ENCODE data around the gene CLDN14. TPM values are rescaled to one million over a fixed set of nuclear protein-coding genes. Genes with fewer than 3 reads are reported as not detected.
A peak's percentile ranks its signal among the peaks of the same experiment; 100 is the strongest.

The CLDN14 gene
- total RNA-seq, 2 donors from 2014 or later: 0.20 to 0.37 TPM

DNA sequence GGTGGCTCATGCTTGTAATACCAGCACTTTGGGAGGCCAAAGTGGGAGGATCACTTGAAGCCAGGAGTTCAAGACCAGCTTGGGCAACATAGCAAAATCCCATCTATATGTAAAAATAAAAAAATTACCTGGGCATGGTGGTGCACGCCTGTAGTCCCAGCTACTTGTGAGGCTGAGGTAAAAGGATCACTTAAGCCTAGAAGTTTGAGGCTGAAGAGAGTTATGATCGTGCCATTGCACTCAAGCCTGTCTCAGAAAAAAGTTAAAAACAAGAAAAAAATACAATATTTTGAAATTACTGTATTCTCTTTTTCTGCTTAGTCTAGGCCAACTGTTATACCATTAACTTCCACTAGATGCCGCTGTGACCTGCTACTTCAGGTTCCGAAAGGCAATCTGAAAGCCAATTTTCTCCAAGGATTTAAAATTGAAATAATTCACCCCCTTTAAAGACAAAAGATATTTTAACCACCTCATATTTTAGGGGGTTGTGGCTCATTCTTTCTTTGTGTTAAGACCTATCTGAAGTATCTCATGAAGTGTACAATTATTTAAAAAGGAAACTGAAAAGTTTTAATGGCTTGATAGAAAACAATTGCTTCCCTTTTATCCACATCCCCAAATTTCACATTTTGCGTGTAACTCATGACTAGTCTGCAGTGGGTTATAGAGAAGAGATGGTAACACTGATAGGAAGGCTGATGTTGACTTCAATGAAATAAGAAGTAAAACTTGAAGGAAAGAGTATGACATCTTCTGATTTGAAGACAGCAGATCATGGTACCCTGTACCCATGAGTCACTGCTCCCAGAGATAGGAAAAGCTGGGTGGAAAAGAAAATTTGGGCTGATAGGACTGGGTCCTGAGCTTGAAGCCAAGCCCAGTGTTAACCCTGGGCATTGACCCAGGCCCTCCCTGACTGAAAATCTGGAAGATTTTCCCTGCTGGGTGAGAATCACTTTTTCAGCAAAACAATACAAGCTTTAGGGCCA is 24.4 kb upstream of the CLDN14 start:
- ATAC-seq (no peak), DNase-seq (peak in 1 of 2 donors; percentile 27)
- intact Hi-C loops (cut with DNase I, micrococcal nuclease): loop anchor here (5.0 to 10.0 kb wide), 2 partner anchors 420 to 423 kb away; no protein-coding TSS in a partner anchor

DNA sequence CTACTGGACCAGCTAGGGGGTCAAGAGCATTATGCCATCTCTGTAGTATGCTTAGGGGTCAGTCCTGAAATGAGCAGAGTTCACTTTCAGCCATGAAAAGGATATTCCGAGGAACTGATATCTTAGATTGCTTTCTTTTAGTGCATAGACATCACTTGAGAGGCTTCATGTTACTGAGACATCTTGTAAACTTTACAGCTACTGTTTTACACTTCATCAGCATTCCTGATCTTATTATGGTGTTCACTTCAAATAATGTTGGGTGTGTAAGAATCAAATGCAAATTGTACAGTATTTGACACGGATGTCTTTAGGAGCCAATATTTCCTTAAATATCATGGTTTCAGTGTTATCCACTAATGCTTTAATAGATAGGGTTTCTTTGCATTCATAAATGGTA is 22.4 kb upstream of the CLDN14 start:
- no peak for ATAC-seq

DNA sequence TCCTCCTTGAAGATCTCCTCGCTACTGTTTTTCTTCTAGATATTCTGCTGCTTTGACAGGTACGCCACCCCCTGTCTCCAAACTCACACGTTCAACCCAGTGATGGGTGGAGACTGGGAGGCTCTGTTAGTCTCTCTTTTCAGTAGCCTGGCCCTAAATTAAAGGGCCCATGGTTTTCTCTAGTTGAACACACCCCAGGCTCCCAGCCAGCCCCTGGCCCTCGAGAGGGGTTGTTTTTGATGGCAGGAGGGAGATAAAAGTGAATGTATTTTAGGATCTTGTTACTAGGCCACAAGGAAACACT is 21.6 kb upstream of the CLDN14 start:
- no peak for ATAC-seq
- intact Hi-C loops (cut with DNase I, micrococcal nuclease): loop anchor here (5.0 to 10.0 kb wide), 2 partner anchors 423 to 426 kb away; no protein-coding TSS in a partner anchor

More for the DNA sequence above, 22.4 kb upstream of the CLDN14 start:
- intact Hi-C loops (cut with DNase I, micrococcal nuclease): loop anchor here (5.0 to 10.0 kb wide), 2 partner anchors 422 to 425 kb away; no protein-coding TSS in a partner anchor
- no peak for DNase-seq

GRCh38 chr21:36499578-36500471 is 19.9 kb upstream of the CLDN14 start:
- peak; percentile 94 for ATAC-seq
- peak; percentile 42 to 59 for DNase-seq
- intact Hi-C loops (cut with DNase I, micrococcal nuclease): loop anchor here (5.0 to 10.0 kb wide), 2 partner anchors 425 to 427 kb away; no protein-coding TSS in a partner anchor

More for the DNA sequence above, 21.6 kb upstream of the CLDN14 start:
- no peak for DNase-seq

DNA sequence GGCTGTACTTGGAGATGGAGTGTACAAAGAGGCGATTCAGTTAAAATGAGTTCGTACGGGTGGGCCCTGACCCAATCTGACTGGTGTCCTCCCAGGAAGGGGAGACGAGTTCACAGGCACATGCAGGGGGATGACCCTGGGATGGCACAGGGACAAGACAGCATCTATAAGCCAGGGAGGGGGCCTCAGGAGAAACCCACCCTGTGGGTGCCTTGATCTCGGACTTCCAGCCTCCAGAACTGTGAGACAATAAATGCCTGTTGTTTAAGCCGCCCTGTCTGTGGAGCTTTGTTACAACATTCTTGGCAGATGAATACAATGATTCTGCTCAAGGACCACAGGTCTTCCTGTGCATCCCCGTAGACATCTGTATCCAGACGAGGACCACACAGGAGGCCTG is 14.6 kb upstream of the CLDN14 start:
- DNase-seq (no peak), ATAC-seq (no peak)
- intact Hi-C loops (cut with DNase I, micrococcal nuclease): no loop called here

GRCh38 chr21:36491209-36491910 is 11.4 kb upstream of the CLDN14 start:
- peak; percentile 32 to 68 for DNase-seq

GRCh38 chr21:36489776-36490165 is 9.8 kb upstream of the CLDN14 start:
- DNase-seq: no peak
- no peak for ATAC-seq
- intact Hi-C loops (cut with DNase I, micrococcal nuclease): no loop called here

More at GRCh38 chr21:36491209-36491910, 11.4 kb upstream of the CLDN14 start:
- peak; percentile 94 for ATAC-seq
- intact Hi-C loops (cut with DNase I, micrococcal nuclease): no loop called here

GRCh38 chr21:36489103-36489775 is 9.3 kb upstream of the CLDN14 start:
- intact Hi-C loops (cut with DNase I, micrococcal nuclease): no loop called here
- ATAC-seq (no peak), DNase-seq (no peak)

GRCh38 chr21:36487641-36488307 is 7.9 kb upstream of the CLDN14 start:
- peak; percentile 41 to 71 for DNase-seq
- intact Hi-C loops (cut with DNase I, micrococcal nuclease): no loop called here
- peak; percentile 57 for ATAC-seq

DNA sequence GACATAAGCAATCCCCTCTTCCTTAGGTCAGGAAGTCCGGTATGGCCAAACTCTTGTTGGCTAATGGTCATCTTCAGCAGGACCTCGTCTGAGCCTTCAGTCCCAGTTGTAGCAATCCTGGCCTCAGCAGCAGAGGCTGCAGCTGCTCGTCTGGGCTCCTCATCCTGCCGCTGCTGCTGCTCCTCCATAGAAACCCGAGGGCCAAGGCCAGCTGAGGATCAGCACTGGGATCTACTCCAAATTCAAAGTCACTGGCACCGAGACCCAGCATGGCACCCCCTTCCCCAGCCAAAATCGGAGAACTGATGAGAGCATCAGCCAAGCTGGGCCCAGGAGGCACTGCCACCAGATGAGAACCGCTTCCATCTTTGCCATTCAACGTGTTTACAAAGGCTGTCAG is 6.3 kb upstream of the CLDN14 start:
- DNase-seq: no peak
- no peak for ATAC-seq
- intact Hi-C loops (cut with DNase I, micrococcal nuclease): no loop called here

GRCh38 chr21:36485476-36485875 is 5.6 kb upstream of the CLDN14 start:
- no peak for ATAC-seq
- no peak for DNase-seq
- intact Hi-C loops (cut with DNase I, micrococcal nuclease): no loop called here

DNA sequence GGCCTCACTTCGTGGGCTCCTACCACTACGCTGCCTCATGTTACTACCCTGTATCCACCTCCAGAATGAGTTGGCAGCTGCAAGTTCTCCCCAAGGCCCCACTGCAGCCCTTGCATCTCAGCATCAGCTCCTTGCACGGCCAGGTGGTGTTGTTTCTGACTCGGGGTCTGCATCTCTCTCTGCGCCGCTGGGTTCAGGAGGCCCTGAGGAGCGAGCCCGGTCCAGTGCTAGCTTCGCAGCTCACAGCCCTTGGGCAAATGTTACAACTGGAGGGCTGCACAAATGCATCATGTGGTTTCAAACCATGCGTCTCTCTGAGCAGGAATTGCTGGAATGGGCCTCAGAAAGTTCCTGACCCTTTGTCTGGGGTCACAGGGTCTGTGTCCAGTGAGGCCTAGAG is 3.2 kb upstream of the CLDN14 start:
- DNase-seq (no peak), ATAC-seq (no peak)
- intact Hi-C loops (cut with DNase I, micrococcal nuclease): no loop called here

DNA sequence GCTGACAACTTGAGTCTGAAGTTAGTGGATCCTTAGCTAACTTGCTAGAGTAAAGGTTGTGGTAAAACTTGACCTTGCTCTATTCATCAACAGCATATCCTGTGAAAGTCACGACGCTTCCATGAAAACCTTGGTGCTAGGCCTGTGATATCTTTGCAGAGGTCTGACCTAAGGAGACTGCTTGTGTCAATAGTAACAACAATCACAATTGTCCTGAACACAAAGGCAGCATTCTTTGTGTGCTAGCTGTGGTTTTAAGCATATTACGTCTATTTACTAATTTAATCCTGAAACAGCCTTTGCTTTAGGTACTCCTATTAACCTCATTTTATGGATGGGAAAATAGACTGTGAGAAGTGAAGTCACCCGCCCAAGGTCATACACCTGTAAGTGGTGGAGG is 2.8 kb upstream of the CLDN14 start:
- ATAC-seq: no peak
- intact Hi-C loops (cut with DNase I, micrococcal nuclease): no loop called here
- no peak for DNase-seq

DNA sequence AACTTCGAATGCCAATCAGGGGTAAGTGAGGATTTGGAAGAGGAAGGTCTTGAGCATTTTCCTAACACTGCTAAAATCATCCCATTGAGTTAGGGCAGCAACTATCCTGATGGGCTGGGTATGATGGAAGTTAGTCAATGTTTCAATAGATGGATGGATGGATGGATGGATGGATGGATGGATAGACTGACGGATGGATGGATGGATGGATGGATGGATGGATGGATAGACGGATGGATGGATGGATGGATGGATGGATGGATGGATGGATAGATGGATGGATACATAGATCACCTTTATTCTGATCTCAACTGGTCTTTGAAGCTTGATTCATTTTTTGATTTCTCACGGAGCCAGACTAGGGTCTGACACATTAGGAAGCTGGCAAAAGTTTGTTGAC is 2.3 kb upstream of the CLDN14 start:
- intact Hi-C loops (cut with DNase I, micrococcal nuclease): no loop called here
- ATAC-seq (no peak), DNase-seq (no peak)

DNA sequence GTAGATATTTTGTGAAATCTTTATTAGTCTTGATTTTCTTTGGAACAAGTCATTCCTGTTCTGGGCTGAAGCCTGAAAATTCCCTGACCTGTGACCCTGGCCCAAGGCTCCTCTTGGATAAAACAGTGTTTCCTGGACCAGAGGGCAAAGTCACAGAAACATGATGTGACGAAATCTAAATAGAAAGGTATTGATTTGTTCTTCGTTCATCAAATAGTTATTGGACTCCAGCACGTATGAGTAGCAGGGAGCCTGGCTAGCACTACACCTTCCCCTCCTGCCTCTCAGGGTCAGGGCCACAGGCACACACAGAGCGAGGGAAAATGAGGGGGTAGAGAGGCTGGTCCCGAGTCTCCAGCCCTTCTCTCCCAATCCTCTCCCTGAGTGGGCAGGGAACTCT is 1.7 kb upstream of the CLDN14 start:
- ATAC-seq: no peak
- no peak for DNase-seq
- intact Hi-C loops (cut with DNase I, micrococcal nuclease): no loop called here

DNA sequence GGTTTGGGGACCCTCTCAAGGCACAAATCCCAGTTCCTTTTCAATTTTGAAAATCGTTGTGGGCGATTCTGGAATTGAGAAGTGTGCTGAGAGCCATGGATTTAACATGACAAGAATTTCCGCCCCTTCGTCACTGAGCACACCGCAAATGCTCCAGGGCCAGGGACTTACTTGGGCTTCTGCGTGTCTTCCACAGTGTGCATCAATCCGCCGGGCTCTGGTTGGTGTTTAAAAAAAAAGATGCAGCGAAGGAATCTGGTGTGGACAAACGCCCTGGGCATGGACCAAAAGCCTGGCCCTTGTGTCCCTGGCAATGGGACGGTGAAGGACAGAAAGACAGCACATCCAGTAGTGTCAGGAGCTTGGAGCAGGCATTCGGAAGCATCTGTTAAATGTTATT is 696 bp upstream of the CLDN14 start:
- intact Hi-C loops (cut with DNase I, micrococcal nuclease): no loop called here
- ATAC-seq (no peak), DNase-seq (no peak)

DNA sequence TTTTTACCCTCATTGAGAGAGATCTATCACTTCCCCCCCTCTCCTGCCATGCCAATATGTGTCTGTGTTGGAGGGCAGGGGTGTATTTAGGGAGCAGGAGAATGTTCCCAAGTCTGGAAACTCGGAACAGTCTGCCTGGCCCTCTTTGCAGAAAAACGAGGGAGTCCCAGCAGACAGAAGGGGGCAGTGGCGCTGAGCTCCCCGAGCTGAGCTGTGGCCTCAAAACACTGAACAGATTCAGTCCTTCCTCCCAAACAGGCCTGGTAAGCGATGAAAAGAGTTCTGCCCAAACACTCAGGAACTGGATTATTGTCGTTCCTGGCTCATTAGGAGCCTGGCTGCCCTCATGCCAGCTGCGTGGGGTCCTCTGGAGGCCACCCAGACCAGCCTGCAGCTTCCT is 981 bp downstream of the CLDN14 start:
- intact Hi-C loops (cut with DNase I, micrococcal nuclease): no loop called here
- ATAC-seq (no peak), DNase-seq (no peak)

DNA sequence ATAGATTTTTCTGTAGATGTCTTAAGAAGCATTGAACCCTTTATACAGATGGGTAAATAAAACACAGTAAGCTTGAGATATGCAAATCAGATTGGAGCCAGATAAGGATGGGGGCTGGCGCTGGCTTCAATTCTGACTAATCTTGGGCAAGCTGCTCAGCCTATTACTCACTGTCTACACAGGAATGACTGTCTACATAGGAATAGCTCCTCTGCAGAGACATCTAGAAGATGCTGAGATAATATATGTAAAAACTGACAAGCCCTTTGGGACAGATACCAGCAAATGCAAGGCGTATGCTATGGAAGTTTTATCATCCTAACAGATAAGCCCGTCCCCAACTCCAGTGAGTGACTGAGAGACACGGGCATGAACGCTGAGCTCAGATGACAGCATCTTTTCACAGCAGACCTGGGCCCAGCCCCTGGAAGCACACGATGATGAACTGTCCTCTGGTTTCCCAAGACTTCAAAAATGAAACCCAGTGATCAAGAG is 1.7 kb downstream of the CLDN14 start:
- ATAC-seq: no peak
- intact Hi-C loops (cut with DNase I, micrococcal nuclease): no loop called here
- no peak for DNase-seq

Measured in left colon (tissue), 2 donors.